ENCODE results near the gene TRIM17.

GRCh38 chr1:228408041-228408868, 8.4 kb downstream of the TRIM17 start:
- no peak for TF ChIP-seq CTCF (conservative IDR thresholded peaks at IDR 0.05; ENCODE audit: low read length)
- TF ChIP-seq EZH2phosphoT487 (IDR thresholded peaks at IDR 0.05; ENCODE audit: borderline replicate concordance): no peak

Data from Loucy (cell line).